Liver (tissue), 3 donors: Measurements from ENCODE around the gene USP53.

Source experiments
- ATF3 ChIP-seq: IDR thresholded peaks from 2 replicates; pipeline ENCODE4 v1.6.1; 2016; ENCODE audit warnings: antibody characterized with exemption
- CTCF ChIP-seq: fragments of 150-350 bp; IDR thresholded peaks from 2 replicates; pipeline ENCODE4 v1.5.1; 2017; ENCODE audit warnings: improper control_type of control experiment, low read depth, low read length; ENCODE audit not compliant: missing input control
- MAX ChIP-seq: IDR thresholded peaks from 2 replicates; pipeline ENCODE4 v1.6.1; 2016; ENCODE audit warnings: antibody characterized with exemption
- RAD21 ChIP-seq, 2 donors: IDR thresholded peaks; 2 replicates each; pipeline ENCODE4 v1.6.1; 2016; ENCODE audit warnings: antibody characterized with exemption in 2 of 2, mild to moderate bottlenecking in 2 of 2
- REST ChIP-seq: IDR thresholded peaks from 2 replicates; pipeline ENCODE4 v1.6.1; 2016; ENCODE audit warnings: antibody characterized with exemption, mild to moderate bottlenecking
- TAF1 ChIP-seq: conservative IDR thresholded peaks from 2 replicates; pipeline ENCODE4 v1.6.1; 2016; ENCODE audit warnings: antibody characterized with exemption, mild to moderate bottlenecking
- donor health status: healthy.
- donor health status: healthy.

GRCh38 chr4:119189638-119190037, 22.9 kb upstream of the USP53 start:
- TF ChIP-seq CTCF (no peak), TAF1 (no peak), REST (no peak), MAX (no peak), RAD21 (IDR thresholded peaks at IDR 0.05) (no peak), ATF3 (no peak)
